Endothelial cell of umbilical vein (primary cell): Measurements from ENCODE around the gene ARHGAP18. TPM values are rescaled to one million over a fixed set of nuclear protein-coding genes. Genes with fewer than 3 reads are reported as not detected.
A peak's percentile ranks its signal among the peaks of the same experiment; 100 is the strongest.

Source experiments
- BruUV-seq: library from RNA; stranded (reverse); fragments of 400-500 nt; replicated peaks from 2 replicates; lab custom pipeline; 2021; lab: Mats Ljungman, UMichigan
- CTCF ChIA-PET: fragments of 300-600, 350-600 bp; sonication (Branson Sonifier 250); formaldehyde crosslinking; loops from one replicate; lab custom pipeline; 2021; ENCODE audit warnings: antibody characterized with exemption, inconsistent platforms; lab: Charles Lee
- POLR2A ChIA-PET: fragments of 300-600, 350-600 bp; sonication (Branson Sonifier 250); formaldehyde crosslinking; loops from one replicate; lab custom pipeline; 2021; ENCODE audit warnings: antibody characterized with exemption, inconsistent platforms; lab: Charles Lee
- DNase-seq: peaks from one replicate; pipeline ENCODE4 v3.0.0-alpha.2; 2011; ENCODE audit warnings: low read depth, low spot score
- FAIRE-seq: peaks from 2 replicates; lab custom pipeline; 2011; peaks lifted over from hg19 to GRCh38; lab: Jason Lieb, UNC
- H2AFZ ChIP-seq: 2 replicates; pipeline ENCODE4 v1.6.0; 2012; ENCODE audit warnings: low read depth, low read length, control low read depth, inconsistent platforms
- H3K27ac ChIP-seq: 2 replicates; pipeline ENCODE4 v1.5.1; 2011; ENCODE audit warnings: low read depth, mild to moderate bottlenecking, control low read depth, low read length, moderate library complexity; ENCODE audit not compliant: insufficient read depth
- H3K27me3 ChIP-seq, 2 experiments: 2 replicates each; pipeline versions ENCODE4 v1.6.0 to v1.6.1; 2011; ENCODE audit warnings: low read length in 2 of 2, mixed read lengths in 1 of 2; ENCODE audit not compliant: control insufficient read depth in 2 of 2, insufficient read depth in 2 of 2
- H3K36me3 ChIP-seq, 2 experiments: 2 replicates in 1 of 2; 3 replicates in 1 of 2; pipeline ENCODE4 v1.5.1; 2011; ENCODE audit warnings: low read length in 2 of 2, mild to moderate bottlenecking in 1 of 2, moderate library complexity in 1 of 2; ENCODE audit not compliant: control insufficient read depth in 2 of 2, insufficient read depth in 2 of 2; ENCODE audit errors: extremely low read depth in 1 of 2
- H3K4me1 ChIP-seq: 3 replicates; pipeline ENCODE4 v1.5.1; 2011; ENCODE audit warnings: mild to moderate bottlenecking, low read length; ENCODE audit not compliant: control insufficient read depth, insufficient read depth; ENCODE audit errors: extremely low read depth
- H3K4me2 ChIP-seq: 2 replicates; pipeline ENCODE4 v1.6.1; 2011; ENCODE audit warnings: low read length, control low read depth, mixed read lengths; ENCODE audit not compliant: insufficient read depth
- H3K4me3 ChIP-seq, 3 experiments: fragments of 200-600 bp in 1 of 3; sonication (generic), shearing (Covaris generic) in 1 of 3; replicated peaks in 1 of 3; 2 replicates each; pipeline ENCODE4 v1.5.1; 2011 to 2016; ENCODE audit warnings: control low read depth in 3 of 3, low read length in 3 of 3, mild to moderate bottlenecking in 2 of 3, inconsistent platforms in 1 of 3, low read depth in 1 of 3, moderate library complexity in 1 of 3; ENCODE audit not compliant: insufficient read depth in 1 of 3
- H3K79me2 ChIP-seq: 2 replicates; pipeline ENCODE4 v1.6.0; 2012; ENCODE audit warnings: low read length, inconsistent platforms; ENCODE audit not compliant: control insufficient read depth, insufficient read depth
- H3K9ac ChIP-seq: replicated peaks from 2 replicates; pipeline ENCODE3; 2011; ENCODE audit warnings: low read length, control low read depth; ENCODE audit not compliant: insufficient read depth; ENCODE audit errors: extremely low read depth
- H3K9me1 ChIP-seq: replicated peaks from 3 replicates; pipeline ENCODE4 v1.6.0; 2011; ENCODE audit warnings: mild to moderate bottlenecking, low read length; ENCODE audit not compliant: control insufficient read depth, insufficient read depth; ENCODE audit errors: extremely low read depth
- H3K9me3 ChIP-seq: replicated peaks from 2 replicates; pipeline ENCODE4 v1.5.1; 2012; ENCODE audit warnings: low read length, inconsistent platforms; ENCODE audit not compliant: control insufficient read depth, insufficient read depth
- H4K20me1 ChIP-seq: replicated peaks from 2 replicates; pipeline ENCODE3; 2011; ENCODE audit warnings: mild to moderate bottlenecking, low read length; ENCODE audit not compliant: control insufficient read depth, insufficient read depth; ENCODE audit errors: extremely low read depth
- CTCF ChIP-seq, 2 donors: IDR thresholded peaks; 1 replicate in 1 of 2; 2 replicates in 1 of 2; pipeline ENCODE4 v1.5.1; 2011; ENCODE audit warnings: low read length in 2 of 2, mild to moderate bottlenecking in 2 of 2, moderate library complexity in 2 of 2, control low read depth in 1 of 2, inconsistent platforms in 1 of 2, low read depth in 1 of 2; ENCODE audit not compliant: insufficient read depth in 1 of 2; ENCODE audit errors: extremely low read depth in 1 of 2
- EZH2 ChIP-seq: IDR thresholded peaks from 2 replicates; pipeline ENCODE4 v1.6.1; 2012; ENCODE audit warnings: borderline replicate concordance, low read depth, mild to moderate bottlenecking, moderate library complexity, low read length, inconsistent platforms; ENCODE audit not compliant: severe bottlenecking
- FOS ChIP-seq: IDR thresholded peaks from 2 replicates; pipeline ENCODE4 v1.6.1; 2011; ENCODE audit warnings: mild to moderate bottlenecking, low read length, moderate library complexity, borderline replicate concordance; ENCODE audit not compliant: insufficient read depth
- GATA2 ChIP-seq: IDR thresholded peaks from 2 replicates; pipeline ENCODE4 v1.7.0; 2011; ENCODE audit warnings: low read depth, mild to moderate bottlenecking, moderate library complexity, mixed read lengths, low read length; ENCODE audit not compliant: insufficient read length, insufficient read depth
- JUN ChIP-seq: IDR thresholded peaks from 2 replicates; pipeline ENCODE4 v1.6.1; 2011; ENCODE audit warnings: borderline replicate concordance, low read depth; ENCODE audit not compliant: insufficient read length, insufficient read depth
- MAX ChIP-seq: IDR thresholded peaks from 2 replicates; pipeline ENCODE4 v1.6.1; 2011; ENCODE audit not compliant: insufficient read depth, insufficient read length
- MYC ChIP-seq: IDR thresholded peaks from one replicate; pipeline ENCODE4 v1.6.1; 2011; ENCODE audit warnings: mild to moderate bottlenecking, low read depth, low read length
- POLR2AphosphoS5 ChIP-seq: IDR thresholded peaks from 2 replicates; pipeline ENCODE4 v1.6.1; 2012; ENCODE audit warnings: low read depth, mild to moderate bottlenecking, control low read depth, low read length, moderate library complexity; ENCODE audit not compliant: insufficient read depth
- dilution Hi-C: fragments of 300-500 bp; cut with MboI; formaldehyde crosslinking; loops from one replicate; pipeline ENCODE4 v1.15.0; 2019; ENCODE audit warnings: low sequenced_read_pairs; ENCODE audit not compliant: extremely low pct_ligation_motif_present
- intact Hi-C: fragments of 100-400 bp; cut with micrococcal nuclease; formaldehyde crosslinking; loops from one replicate; pipeline ENCODE4 v1.10.0; 2022
- polyA plus RNA-seq, 4 experiments: library from polyadenylated mRNA; depleted of rRNA in 3 of 4; stranded (reverse) in 3 of 4; unstranded in 1 of 4; fragments of >200 nt; gene quantifications; 2 replicates each; pipeline versions ENCODE4 v1.2.1 to v1.2.3, GENCODE V29; 2011 to 2012; ENCODE audit warnings: missing spikeins in 1 of 4
- total RNA-seq: library from RNA; stranded (reverse); gene quantifications from 2 replicates; pipeline ENCODE4 v1.2.3, GENCODE V29; 2021

ARHGAP18 gene
- total and polyA plus RNA-seq, 2 donors (not counting 3 experiments of a cell fraction or from before 2014, with no cell fraction given) = 13.1 to 86.1 TPM

- Histone ChIP-seq H3K4me2 (peak overlapping the region; percentile 39), H3K9me3 (no peaks in the 10 kb centered on the region), H2AFZ (no peak overlapping the region), H3K4me3 (no peak overlapping the region), H3K9me1 (no peaks in the 10 kb centered on the region), H4K20me1 (no peaks in the 10 kb centered on the region), H3K4me1 (peaks cover 81% of the 10 kb centered on the region), H3K27me3 (no peaks in the 10 kb centered on the region), H3K79me2 (peaks cover 44% of the 10 kb centered on the region), H3K9ac (peak overlapping the region; percentile 76), H3K27ac (peak overlapping the region; percentile 98), H3K36me3 (peaks cover 0 to 2% of the 10 kb centered on the region in 2 experiments)
- no TSS peak for BruUV-seq
- FAIRE-seq (no peak), DNase-seq (no peak)
- POLR2A ChIA-PET = no interaction called here
- CTCF ChIA-PET = interaction anchor here (3.4 kb wide), 1 partner anchor 25 kb away, joined by 16 read pairs; no protein-coding TSS in a partner anchor
- dilution Hi-C loops (no loop called here), intact Hi-C loops (no loop called here)
- no peak for TF ChIP-seq MAX
- TF ChIP-seq MYC = no peak
- TF ChIP-seq POLR2AphosphoS5 = no peak
- TF ChIP-seq GATA2 = no peak
- no peak for TF ChIP-seq EZH2
- no peak for TF ChIP-seq CTCF (IDR thresholded peaks at IDR 0.05; ENCODE audit: extremely low read depth in 1 of 2, insufficient read depth in 1 of 2, low read depth in 1 of 2, low read length in 2 of 2)
- TF ChIP-seq FOS = no peak
- TF ChIP-seq JUN = no peak
Measured at GRCh38 chr6:129647044-129647443, 62.9 kb downstream of the ARHGAP18 start.
